ENCODE measurements around the gene AKT1S1.
"Not testable (repeated sequence)": the region's sequence is repeated elsewhere in the genome, so short reads cannot be mapped to it uniquely, and the experiment has no call there.

Gene AKT1S1

DNA sequence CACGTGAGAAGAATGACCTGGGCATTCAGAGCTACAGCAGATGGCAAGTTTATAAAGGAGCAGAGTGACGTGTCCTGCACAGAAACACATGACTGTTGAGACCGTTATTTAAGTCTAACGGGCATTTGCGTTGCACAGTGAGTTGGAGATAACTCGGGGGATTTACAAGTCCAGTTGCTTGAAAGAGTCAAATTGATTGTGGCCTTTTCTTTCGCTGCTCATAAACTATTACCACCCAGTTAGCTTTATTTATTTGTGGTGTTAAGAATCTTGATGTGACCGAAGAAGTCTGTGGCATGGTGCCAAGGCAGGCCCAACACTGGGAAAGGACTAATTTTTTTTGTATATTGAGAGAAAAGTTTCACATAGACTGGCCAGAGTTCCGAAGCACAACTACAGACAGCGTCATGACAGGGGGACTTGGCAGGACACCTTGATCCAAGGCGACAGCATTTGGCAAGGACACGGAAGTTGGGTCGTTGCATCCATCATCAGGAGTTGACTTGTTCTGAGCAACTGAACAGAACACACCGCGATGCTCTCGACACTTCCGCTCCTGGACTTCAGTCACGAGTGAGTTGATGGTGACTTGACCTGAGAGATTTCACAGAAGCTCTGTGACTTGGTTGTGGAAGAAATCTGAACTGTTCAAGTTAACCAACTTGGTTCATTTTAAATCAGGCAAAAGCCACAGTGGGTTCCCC, 38.1 kb downstream of the AKT1S1 start:
- no peak for DNase-seq (ENCODE audit: low read depth in 1 of 2, low spot score in 1 of 2)

DNA sequence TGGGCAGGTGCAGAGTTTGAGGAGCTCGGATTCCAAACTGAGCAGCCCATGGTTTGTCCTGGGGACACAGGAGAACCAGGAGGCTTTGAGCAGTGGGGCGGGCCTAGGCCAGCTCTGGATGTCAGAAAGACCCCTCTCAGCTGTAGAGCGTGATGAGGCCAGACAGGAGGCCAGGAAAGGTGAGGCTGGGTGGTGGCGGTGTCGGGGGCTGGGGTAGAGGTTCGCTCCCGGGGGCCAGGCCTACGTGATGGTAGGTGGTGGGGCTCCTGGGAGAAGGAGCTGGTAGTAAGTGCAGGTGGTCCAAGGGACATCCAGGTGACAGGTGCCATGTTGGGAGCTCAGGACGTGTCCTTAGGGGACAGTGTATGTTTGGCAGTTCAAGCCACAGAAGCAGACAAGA, 39.7 kb downstream of the AKT1S1 start:
- no peak for DNase-seq (ENCODE audit: low read depth in 1 of 2, low spot score in 1 of 2)

DNA sequence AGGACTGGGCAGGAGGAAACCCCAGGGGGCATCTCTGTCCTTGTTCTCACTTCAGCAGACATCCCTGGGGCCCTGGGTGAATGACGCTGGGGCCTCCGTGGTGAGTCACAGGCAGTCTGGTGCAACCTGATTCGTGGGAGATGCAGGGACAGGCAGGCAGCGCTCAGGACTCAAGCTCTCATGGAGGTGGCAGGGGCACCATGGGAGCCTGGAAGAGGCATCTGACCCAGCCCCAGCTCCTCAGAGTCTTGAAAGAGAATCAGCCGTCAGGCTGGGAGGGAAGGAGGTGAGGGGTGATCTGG, 40.2 kb downstream of the AKT1S1 start:
- no peak for DNase-seq (ENCODE audit: low read depth in 1 of 2, low spot score in 1 of 2)

DNA sequence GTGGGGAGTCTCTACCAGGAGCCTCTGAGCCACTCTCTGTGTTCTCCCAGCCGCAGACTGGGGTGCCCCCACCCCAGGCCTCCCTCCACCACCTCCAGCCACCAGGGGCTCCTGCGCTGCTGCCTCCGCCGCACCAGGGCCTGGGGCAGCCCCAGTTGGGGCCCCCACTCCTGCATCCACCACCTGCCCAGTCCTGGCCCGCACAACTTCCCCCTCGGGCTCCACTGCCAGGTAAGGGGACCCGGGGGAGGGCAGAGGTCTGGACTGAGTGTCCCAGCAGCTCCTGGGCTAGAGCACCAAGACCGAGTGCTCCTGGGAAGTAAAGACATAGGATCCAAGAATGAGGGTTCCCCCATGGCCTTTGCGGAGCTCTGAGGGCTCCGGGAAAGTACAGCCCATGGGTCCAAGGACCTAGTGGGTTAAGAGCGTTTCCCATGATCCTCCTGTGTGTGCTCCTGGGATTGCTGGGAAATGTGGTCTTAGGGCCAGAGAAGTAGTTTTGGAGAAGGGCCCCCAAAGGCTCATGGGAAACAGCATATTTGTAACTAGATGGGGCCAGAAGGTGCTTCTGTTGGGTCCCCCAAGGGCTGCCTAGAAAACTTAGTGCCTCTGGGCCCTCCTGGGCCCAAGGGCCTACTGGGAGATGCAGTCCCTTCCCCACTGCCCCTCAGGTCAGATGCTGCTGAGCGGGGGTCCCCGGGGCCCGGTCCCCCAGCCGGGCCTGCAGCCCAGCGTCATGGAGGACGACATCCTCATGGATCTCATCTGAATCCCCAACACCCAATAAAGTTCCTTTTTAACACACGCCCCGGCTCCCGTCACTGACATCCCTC, 40.8 kb downstream of the AKT1S1 start:
- DNase-seq (ENCODE audit: low read depth in 1 of 2, low spot score in 1 of 2): no peak

DNA sequence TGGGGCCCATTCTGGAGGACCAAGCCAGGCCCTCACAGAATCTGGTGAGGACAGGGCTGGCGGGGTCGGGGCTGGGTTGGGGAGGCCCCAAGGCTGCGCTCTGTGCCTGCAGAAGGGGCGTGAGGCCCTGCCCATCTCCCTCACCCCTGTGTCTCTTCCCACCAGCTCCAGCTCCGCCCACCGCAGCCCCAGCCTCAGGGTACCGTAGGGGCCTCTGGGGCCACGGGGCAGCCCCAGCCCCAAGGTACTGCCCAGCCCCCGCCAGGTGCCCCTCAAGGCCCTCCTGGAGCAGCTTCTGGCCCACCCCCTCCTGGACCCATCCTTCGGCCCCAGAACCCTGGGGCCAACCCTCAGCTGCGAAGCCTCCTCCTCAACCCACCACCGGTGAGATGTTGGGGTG, 41.6 kb downstream of the AKT1S1 start:
- no peak for DNase-seq (ENCODE audit: low read depth in 1 of 2, low spot score in 1 of 2)

DNA sequence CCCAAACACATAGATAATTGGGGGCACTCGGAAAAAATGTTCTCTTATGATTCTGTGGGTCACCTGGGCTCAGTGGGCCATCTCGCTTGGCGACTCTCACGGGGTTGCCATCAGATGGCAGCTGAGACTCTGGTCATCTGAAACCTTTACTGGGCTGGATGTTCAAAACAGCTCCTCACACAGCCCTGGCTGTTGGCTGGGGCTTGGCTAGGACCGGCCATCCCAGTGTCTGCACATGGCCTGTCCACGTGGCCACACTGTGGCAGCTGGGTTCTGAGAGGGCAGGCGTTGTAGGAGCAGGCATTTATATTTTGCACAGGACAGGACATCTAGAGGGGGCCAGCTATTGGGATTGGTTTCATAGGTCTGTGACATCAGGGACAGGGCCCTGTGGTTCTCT, 43.6 kb downstream of the AKT1S1 start:
- no peak for DNase-seq (ENCODE audit: low read depth in 1 of 2, low spot score in 1 of 2)

DNA sequence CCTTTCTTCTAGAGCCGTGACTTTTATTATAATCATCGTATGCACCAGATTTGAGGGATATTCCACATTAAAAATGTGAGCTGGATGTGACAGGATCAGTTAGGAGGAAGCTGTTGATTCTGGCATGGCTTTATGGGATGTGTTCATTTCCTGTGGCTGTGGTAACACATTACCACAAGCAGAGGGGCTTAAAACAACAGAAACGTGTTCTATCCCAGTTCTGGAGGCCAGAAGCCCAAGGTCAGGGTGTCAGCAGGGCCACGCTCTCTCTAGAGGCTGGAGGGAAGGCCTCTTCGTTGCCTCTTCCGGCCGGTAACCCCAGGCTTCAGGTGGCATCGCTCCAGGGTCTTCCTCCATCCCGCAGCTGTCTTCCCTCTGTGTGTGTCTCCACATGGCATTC, 44.6 kb downstream of the AKT1S1 start:
- DNase-seq (ENCODE audit: low read depth in 1 of 2, low spot score in 1 of 2): no peak

DNA sequence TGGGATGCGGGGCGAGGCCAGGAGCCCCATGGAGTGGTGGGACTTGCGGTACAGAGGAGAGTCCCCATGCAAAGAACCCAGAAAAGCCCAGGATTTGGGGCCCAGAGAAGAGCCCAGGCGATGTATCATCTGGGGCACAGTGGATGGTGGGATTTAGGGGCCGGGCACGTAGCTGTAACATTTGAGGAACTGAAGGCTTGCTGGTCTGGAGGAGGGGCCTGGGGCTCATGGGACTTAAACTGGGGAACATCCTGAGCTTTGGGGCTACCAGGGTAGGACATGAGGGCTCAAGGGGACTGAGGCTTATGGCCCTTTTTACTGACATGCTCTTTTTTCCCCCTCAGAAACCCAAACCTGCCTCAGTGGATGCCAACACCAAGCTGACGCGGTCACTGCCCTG, 45.6 kb downstream of the AKT1S1 start:
- no peak for DNase-seq (ENCODE audit: low read depth in 1 of 2, low spot score in 1 of 2)

DNA sequence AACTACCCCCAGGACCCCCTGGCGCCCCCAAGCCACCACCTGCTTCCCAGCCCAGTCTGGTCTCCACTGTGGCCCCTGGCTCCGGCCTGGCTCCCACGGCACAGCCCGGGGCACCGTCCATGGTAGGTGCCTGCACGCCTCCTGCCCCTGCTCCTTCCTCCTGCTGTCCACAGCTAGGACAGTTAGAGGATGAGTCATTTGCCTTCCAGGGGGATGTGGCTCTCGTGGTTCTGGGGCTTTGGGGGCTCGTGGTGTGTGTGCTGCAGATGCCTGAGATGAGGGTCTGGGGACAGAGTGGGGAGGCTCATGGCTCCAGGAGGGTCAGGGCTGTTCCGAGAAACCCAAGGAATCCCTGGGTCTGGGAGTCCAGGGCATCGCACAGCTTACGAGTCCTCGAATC, 46.4 kb downstream of the AKT1S1 start:
- DNase-seq (ENCODE audit: low read depth in 1 of 2, low spot score in 1 of 2): no peak

DNA sequence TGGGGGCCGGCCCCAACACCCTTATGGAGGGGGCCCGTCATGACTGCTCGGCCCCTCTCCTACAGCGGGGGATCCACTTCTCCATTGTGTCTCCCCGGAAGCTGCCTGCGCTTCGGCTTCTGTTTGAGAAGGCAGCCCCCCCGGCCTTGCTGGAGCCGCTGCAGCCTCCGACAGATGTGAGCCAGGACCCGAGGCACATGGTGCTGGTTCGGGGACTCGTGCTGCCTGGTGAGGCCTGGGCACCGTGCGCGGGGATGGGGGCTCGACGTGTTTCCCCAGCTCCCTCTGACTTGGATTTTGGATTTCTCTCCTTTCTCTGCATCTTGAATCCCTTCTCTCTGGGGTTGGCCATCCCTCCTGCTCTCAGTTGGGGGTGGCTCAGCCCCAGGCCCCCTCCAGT, 47.4 kb downstream of the AKT1S1 start:
- no peak for DNase-seq (ENCODE audit: low read depth in 1 of 2, low spot score in 1 of 2)

DNA sequence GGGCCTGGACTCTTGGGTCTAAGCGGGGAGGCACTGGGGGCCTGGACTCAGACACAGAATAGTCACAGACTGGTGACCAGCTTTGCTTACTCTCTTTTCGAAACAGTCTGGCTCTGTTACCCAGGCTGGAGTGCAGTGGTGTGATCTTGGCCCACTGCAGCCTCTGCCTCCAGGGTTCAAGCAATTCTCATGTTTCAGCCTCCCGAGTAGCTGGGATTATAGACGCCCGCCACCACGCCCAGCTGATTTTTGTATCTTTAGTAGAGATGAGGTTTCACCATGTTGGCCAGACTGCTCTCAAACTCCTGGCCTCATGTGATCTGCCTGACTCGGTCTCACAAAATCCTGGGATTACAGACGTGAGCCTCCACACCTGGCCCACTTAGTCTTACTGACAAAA, 48.0 kb downstream of the AKT1S1 start:
- no peak for DNase-seq (ENCODE audit: low read depth in 1 of 2, low spot score in 1 of 2)

DNA sequence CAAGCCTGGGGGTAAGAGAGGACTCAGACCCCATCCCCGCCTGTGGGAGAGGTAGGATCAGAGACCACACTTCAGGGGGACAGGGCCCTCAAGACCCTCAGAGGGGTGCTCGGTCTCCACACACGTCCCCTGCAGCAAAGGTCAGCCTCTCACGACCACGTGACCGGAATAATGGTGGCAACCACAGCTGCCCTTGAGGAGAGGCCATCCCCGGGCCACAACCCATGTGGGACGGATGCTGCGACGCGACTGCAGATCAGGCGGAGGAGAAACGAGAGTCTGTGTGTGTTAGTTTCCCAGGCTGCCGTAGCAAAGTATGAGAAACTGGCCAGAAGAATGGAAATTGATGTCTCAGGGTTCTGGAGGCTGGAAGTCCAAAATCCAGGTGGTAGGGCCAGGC, 50.1 kb downstream of the AKT1S1 start:
- DNase-seq (ENCODE audit: low read depth in 1 of 2, low spot score in 1 of 2): no peak

DNA sequence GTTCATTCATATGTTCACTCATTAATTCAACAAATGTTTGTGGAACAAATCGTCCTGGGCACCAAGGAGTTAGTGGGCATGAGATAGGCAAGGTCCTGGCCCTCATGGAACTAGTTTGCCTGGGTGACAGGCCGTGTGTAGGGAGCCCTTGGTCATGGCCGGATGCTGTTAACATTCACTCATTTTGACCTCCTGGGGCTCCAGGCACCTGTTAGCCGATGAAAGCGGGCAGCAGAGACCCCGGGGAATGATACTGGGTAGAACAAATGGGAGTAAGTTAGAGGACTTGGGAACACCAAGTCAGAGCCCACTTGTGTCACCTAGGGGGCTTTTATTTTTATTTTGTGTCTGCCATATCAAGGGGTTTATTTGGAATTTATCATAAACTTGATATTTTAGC, 52.5 kb downstream of the AKT1S1 start:
- no peak for DNase-seq (ENCODE audit: low read depth in 1 of 2, low spot score in 1 of 2)

DNA sequence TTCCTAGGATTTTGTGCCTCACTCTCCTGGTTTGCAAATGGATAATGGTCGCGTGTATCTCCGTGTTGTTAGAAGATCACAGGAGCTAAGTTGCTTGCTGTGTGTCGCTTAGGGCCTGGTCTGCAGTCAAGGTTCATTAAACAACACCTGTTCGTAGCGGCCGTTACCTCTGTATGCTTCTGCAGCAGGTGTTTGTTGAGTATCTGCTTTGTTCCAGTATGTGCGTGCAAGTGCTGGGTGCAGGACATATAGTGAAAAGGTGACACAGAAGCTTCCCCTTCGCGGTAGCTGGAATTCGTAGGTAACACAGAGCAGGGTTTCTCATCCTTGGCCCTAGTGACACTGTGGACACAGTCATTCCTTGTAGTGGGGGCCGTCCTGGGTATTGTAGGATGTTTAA, 53.7 kb downstream of the AKT1S1 start:
- no peak for DNase-seq (ENCODE audit: low read depth in 1 of 2, low spot score in 1 of 2)

DNA sequence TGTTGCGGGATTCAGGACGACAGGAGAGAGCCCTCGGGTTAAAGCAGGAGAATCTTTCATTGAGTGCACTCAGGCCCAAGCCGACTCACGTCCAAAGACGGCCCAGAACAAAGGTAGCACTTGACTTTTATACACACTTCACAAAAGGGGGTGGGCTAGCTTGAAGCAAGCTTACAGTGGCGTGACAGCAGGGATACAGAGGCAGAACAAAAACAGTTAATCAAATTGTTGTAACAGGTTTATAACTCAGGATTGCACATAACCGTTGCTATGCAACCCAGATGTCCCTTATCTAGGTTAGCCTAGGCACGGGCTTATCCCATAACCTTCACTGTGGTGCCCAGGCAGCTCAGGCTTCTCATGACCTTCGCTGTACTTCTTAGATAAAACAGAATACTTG, 57.0 kb downstream of the AKT1S1 start:
- DNase-seq (ENCODE audit: low read depth in 1 of 2, low spot score in 1 of 2): no peak

DNA sequence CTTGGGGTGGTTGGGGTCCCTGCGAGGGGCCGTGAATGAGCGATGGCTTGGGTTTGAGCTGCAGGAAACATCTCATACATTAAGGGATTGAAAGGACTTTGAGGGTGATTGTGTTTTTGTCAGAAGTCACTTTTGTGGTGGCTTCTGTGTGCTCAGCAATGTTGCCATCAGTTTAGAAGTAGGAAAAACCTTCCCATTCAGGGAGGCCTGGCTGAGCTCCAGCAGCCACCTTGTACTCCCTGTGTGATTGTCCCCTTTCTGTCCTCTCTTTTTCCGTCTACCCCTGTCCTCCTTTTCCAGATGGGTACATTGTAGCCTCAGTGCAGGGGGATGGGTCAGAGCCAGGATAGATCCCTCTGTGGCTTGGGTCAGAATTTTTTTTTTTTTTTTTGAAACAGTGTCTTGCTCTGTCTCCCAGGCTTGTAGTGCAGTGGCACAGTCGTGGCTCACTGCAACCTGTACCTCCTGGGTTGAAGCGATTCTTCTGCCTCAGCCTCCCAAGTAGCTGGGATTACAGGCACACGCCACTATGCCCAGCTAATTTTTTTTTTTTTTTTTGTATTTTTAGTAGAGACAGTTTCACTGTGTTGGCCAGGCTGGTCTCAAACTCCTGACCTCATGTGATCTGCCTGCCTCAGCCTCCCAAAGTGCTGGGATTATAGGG, 57.6 kb downstream of the AKT1S1 start:
- not testable (repeated sequence) for DNase-seq (ENCODE audit: low read depth in 1 of 2, low spot score in 1 of 2)

All from activated T-helper 1 cell treated with anti-CD3 and anti-CD28 coated beads, Interleukin-2, amount 50 U/mL, for 16 hours (primary cell).